ENCODE results near the gene INSIG2. TPM values are rescaled to one million over a fixed set of nuclear protein-coding genes. Genes with fewer than 3 reads are reported as not detected.

INSIG2 gene
- total and polyA plus RNA-seq, 2 experiments from 2014 or later = 8.1 to 15.1 TPM

DNA sequence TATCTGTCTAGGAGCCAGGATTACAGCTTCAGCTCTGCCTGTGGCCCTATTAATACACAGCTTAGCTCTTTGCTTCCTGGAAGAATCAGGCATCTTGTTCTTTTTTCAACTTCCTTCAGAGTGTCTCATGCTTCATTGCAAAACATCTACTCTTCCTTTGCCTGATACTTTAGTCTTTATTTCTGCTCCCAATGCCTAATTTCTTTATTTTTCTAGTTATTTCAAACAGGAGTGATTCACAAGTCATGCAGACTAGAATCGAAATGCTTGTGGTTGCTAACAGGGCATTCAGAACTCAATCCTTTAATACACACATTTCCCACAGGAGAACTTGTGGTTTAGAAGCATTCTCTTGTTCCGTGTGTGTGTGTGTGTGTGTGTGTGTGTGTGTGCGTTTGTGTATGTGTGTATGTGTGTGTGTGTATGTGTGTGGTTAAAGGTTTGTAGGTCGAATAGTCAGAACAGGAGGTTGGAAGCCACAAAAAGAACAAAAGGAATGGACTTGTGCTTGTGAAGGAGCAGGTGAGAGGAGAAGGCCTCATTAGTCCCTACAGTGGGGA, 28.3 kb upstream of the INSIG2 start (continued):
- TF ChIP-seq, protein P1, sequence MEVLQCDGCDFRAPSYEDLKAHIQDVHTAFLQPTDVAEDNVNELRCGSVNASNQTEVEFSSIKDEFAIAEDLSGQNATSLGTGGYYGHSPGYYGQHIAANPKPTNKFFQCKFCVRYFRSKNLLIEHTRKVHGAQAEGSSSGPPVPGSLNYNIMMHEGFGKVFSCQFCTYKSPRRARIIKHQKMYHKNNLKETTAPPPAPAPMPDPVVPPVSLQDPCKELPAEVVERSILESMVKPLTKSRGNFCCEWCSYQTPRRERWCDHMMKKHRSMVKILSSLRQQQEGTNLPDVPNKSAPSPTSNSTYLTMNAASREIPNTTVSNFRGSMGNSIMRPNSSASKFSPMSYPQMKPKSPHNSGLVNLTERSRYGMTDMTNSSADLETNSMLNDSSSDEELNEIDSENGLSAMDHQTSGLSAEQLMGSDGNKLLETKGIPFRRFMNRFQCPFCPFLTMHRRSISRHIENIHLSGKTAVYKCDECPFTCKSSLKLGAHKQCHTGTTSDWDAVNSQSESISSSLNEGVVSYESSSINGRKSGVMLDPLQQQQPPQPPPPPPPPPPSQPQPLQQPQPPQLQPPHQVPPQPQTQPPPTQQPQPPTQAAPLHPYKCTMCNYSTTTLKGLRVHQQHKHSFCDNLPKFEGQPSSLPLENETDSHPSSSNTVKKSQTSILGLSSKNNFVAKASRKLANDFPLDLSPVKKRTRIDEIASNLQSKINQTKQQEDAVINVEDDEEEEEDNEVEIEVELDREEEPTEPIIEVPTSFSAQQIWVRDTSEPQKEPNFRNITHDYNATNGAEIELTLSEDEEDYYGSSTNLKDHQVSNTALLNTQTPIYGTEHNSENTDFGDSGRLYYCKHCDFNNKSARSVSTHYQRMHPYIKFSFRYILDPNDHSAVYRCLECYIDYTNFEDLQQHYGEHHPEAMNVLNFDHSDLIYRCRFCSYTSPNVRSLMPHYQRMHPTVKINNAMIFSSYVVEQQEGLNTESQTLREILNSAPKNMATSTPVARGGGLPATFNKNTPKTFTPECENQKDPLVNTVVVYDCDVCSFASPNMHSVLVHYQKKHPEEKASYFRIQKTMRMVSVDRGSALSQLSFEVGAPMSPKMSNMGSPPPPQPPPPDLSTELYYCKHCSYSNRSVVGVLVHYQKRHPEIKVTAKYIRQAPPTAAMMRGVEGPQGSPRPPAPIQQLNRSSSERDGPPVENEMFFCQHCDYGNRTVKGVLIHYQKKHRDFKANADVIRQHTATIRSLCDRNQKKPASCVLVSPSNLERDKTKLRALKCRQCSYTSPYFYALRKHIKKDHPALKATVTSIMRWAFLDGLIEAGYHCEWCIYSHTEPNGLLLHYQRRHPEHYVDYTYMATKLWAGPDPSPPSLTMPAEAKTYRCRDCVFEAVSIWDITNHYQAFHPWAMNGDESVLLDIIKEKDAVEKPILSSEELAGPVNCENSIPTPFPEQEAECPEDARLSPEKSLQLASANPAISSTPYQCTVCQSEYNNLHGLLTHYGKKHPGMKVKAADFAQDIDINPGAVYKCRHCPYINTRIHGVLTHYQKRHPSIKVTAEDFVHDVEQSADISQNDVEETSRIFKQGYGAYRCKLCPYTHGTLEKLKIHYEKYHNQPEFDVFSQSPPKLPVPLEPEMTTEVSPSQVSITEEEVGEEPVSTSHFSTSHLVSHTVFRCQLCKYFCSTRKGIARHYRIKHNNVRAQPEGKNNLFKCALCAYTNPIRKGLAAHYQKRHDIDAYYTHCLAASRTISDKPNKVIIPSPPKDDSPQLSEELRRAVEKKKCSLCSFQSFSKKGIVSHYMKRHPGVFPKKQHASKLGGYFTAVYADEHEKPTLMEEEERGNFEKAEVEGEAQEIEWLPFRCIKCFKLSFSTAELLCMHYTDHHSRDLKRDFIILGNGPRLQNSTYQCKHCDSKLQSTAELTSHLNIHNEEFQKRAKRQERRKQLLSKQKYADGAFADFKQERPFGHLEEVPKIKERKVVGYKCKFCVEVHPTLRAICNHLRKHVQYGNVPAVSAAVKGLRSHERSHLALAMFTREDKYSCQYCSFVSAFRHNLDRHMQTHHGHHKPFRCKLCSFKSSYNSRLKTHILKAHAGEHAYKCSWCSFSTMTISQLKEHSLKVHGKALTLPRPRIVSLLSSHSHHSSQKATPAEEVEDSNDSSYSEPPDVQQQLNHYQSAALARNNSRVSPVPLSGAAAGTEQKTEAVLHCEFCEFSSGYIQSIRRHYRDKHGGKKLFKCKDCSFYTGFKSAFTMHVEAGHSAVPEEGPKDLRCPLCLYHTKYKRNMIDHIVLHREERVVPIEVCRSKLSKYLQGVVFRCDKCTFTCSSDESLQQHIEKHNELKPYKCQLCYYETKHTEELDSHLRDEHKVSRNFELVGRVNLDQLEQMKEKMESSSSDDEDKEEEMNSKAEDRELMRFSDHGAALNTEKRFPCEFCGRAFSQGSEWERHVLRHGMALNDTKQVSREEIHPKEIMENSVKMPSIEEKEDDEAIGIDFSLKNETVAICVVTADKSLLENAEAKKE (CRISPR knock-in tag; IDR thresholded peaks at IDR 0.05) = no peak
- TF ChIP-seq CREB1 (CRISPR knock-in tag; IDR thresholded peaks at IDR 0.05; ENCODE audit: low read depth) (no peak), EZH2 (IDR thresholded peaks at IDR 0.05; ENCODE audit: low read depth, unreplicated experiment) (no peak), POLR2AphosphoS5 (IDR thresholded peaks at IDR 0.05; ENCODE audit: low read depth) (no peak), NANOG (IDR thresholded peaks at IDR 0.05; ENCODE audit: borderline replicate concordance) (no peak), JUNB (IDR thresholded peaks at IDR 0.05; ENCODE audit: unreplicated experiment) (no peak), STAT1 (IDR thresholded peaks at IDR 0.05; ENCODE audit: unreplicated experiment) (no peak)
- TF ChIP-seq, protein P2, sequence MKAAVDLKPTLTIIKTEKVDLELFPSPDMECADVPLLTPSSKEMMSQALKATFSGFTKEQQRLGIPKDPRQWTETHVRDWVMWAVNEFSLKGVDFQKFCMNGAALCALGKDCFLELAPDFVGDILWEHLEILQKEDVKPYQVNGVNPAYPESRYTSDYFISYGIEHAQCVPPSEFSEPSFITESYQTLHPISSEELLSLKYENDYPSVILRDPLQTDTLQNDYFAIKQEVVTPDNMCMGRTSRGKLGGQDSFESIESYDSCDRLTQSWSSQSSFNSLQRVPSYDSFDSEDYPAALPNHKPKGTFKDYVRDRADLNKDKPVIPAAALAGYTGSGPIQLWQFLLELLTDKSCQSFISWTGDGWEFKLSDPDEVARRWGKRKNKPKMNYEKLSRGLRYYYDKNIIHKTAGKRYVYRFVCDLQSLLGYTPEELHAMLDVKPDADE (IDR thresholded peaks at IDR 0.05) = no peak

All from GM23338 (cell line).